ENCODE results near the gene RHOXF1. TPM values are rescaled to one million over a fixed set of nuclear protein-coding genes. Genes with fewer than 3 reads are reported as not detected.
"Not testable (repeated sequence)": the region's sequence is repeated elsewhere in the genome, so short reads cannot be mapped to it uniquely, and the experiment has no call there.

Gene RHOXF1
- total RNA-seq, 4 donors from 2014 or later: 0.62 to 5.5 TPM; not detected in 2

DNA sequence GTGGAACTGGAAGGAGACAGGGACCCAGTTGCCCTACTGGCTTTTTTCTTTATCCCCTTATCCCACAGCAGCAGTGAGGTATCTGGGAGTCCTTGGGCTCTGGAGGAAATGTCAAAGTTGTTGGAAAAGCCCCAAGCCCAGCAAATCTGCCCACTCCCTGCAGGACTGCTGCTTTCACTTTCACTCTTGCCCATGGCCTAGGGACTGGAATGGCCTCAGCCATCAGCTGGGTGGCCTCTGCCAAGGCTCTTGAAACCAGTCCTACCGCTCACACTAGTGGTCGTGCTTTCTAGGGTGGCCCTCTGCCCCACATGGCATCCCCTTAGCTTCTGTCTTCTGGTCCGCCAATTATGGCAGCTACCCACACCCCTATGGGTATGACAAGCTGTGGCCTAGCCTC is 9.7 kb upstream of the RHOXF1 start:
- H3K4me3 ChIP-seq (ENCODE audit: low read depth, poor library complexity, severe bottlenecking): no peak overlapping the region
- 79 to 87% methylated on average over 3 of the region's 3 CpGs for WGBS, 2 donors

DNA sequence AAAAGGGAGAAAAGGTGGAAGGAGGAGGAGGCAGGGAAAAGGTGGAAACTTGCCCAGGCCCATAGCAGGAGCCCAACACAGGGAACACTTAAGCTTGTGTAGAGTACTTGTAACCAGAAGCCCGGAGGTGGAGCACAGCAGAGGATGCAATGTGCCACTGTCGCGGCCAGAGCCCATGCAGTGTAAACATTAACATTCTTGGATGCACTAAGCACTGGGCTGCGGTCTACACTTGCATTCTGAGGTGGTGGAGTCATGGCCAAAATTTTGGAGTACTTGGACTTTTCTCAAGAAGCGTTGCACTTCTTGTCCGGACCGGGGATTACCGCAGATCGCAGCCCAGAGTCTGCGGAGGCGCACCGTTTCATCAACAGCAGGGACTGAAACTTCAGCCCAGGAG is 4.5 kb upstream of the RHOXF1 start:
- H3K4me3 ChIP-seq (ENCODE audit: low read depth, poor library complexity, severe bottlenecking): no peak overlapping the region
- TF ChIP-seq CTCF (IDR thresholded peaks at IDR 0.05) (no peak), POLR2A (IDR thresholded peaks at IDR 0.05) (no peak)
- DNase-seq (ENCODE audit: low spot score in 2 of 2): no peak
- WGBS, 2 donors: 83 to 93% methylated on average over 4 to 12 of the region's 12 CpGs
- intact Hi-C loops (cut with DNase I; ENCODE audit: low total_unique reads): no loop called here

More for the DNA sequence above, 9.7 kb upstream of the RHOXF1 start:
- no peak for TF ChIP-seq POLR2A (IDR thresholded peaks at IDR 0.05)
- no peak for TF ChIP-seq CTCF (IDR thresholded peaks at IDR 0.05)
- no peak for DNase-seq (ENCODE audit: low spot score in 2 of 2)
- intact Hi-C loops (cut with DNase I; ENCODE audit: low total_unique reads): no loop called here

DNA sequence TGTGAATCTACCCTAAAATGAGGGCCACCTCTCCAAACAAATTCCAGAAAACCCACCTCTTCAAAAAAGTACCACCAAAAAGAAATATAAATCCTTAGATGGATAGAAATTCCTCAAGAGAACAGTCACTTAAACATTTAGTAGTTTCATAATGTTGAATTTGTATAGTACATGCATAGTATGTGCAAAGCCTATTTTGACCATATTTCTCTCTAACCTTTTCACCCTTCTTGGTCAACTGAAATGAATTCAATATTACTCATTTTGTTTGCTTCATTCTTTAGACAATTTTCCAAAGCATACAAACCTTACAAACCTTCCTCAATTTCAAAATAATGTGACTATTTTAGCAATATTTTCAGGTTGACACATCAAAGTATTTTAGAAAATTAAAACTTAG is 4.1 kb downstream of the RHOXF1 start:
- H3K4me3 ChIP-seq (ENCODE audit: low read depth, poor library complexity, severe bottlenecking): no peak overlapping the region
- intact Hi-C loops (cut with DNase I; ENCODE audit: low total_unique reads): loop anchor here (10.0 kb wide), 1 partner anchor 97 kb away; no protein-coding TSS in a partner anchor
- no peak for DNase-seq (ENCODE audit: low spot score in 2 of 2)
- no peak for TF ChIP-seq POLR2A (IDR thresholded peaks at IDR 0.05)
- TF ChIP-seq CTCF (IDR thresholded peaks at IDR 0.05): no peak

DNA sequence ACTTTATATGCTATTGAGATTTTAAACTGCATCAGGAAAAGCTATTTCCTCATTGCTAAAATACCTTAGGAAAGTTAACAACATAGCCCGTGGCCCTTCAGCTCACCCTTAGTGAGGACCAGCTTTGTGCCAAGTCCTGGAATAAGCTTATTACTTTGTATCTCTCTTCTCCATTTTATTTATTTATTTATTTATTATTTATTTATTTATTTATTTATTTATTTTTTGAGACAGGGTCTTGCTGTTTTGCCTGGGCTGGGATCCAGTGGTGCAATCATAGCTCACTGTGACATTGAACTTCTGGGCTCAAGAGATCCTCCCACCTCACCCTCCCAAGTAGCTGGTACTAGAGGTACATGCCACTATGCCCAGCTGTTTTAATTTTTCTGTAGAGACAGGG is 6.3 kb downstream of the RHOXF1 start:
- 70 to 80% methylated on average over 1 of the region's 1 CpG for WGBS, 2 donors
- no peak overlapping the region for H3K4me3 ChIP-seq (ENCODE audit: low read depth, poor library complexity, severe bottlenecking)
- TF ChIP-seq POLR2A (IDR thresholded peaks at IDR 0.05) (no peak), CTCF (IDR thresholded peaks at IDR 0.05) (no peak)
- DNase-seq (ENCODE audit: low spot score in 2 of 2): no peak
- intact Hi-C loops (cut with DNase I; ENCODE audit: low total_unique reads): no loop called here

DNA sequence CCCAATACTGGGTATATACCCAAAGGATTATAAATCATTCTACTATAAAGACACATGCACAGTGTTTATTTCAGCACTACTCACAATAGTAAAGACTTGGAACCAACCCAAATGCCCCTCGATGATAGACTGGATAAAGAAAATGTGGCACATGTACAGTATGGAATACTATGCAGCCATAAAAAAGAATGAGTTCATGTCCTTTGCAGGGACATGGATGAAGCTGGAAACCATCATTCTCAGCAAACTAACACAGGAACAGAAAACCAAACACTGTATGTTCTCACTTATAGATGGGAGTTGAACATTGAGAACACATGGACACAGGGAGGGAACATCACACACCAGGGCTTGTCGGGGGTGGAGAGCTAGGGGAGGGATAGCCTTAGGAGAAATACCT is 11.0 kb downstream of the RHOXF1 start:
- H3K4me3 ChIP-seq (ENCODE audit: low read depth, poor library complexity, severe bottlenecking); DNase-seq (ENCODE audit: low spot score in 2 of 2); intact Hi-C loops (cut with DNase I; ENCODE audit: low total_unique reads): not testable (repeated sequence)
- 93 to 94% methylated on average over 2 of the region's 2 CpGs for WGBS, 2 donors

DNA sequence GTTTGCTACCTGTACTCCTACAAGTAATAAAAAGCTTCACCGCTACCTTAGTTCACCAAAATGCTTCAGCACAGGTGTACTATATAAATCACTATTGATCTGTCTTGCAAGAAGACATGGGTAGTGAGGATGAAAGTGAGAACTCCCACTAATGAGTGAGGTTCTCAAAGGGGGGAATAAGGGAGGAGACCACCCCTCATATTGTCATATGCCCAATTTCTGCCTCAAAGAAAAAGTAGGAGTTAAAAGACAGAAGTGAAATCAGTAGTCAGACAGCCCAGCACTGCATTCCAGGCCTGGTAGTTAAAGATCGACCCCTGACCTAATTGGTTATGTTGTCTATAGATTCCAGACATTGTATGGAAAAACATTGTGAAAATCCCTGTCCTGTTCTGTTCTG is 14.7 kb downstream of the RHOXF1 start:
- DNase-seq (ENCODE audit: low spot score in 2 of 2); intact Hi-C loops (cut with DNase I; ENCODE audit: low total_unique reads); H3K4me3 ChIP-seq (ENCODE audit: low read depth, poor library complexity, severe bottlenecking): not testable (repeated sequence)
- 82 to 84% methylated on average over 2 of the region's 2 CpGs for WGBS, 2 donors

- 51 to 67% methylated on average over 2 of the region's 2 CpGs for WGBS, 2 donors
- no peak overlapping the region for H3K4me3 ChIP-seq (ENCODE audit: low read depth, poor library complexity, severe bottlenecking)
- TF ChIP-seq CTCF (IDR thresholded peaks at IDR 0.05) (no peak), POLR2A (IDR thresholded peaks at IDR 0.05) (no peak)
- DNase-seq (ENCODE audit: low spot score in 2 of 2): no peak
- intact Hi-C loops (cut with DNase I; ENCODE audit: low total_unique reads): no loop called here
These were observed 25.5 kb downstream of the RHOXF1 start for GRCh38 chrX:120090208-120090607.
